NCI-H1694 treated with DMSO at 0.1 percent for 48 hours (cell line): ENCODE results near the gene ACTL8.

Source experiments
- DNase-seq: peaks from one replicate; lab custom pipeline; 2025; lab: John Stamatoyannopoulos, UW

Gene ACTL8

DNA sequence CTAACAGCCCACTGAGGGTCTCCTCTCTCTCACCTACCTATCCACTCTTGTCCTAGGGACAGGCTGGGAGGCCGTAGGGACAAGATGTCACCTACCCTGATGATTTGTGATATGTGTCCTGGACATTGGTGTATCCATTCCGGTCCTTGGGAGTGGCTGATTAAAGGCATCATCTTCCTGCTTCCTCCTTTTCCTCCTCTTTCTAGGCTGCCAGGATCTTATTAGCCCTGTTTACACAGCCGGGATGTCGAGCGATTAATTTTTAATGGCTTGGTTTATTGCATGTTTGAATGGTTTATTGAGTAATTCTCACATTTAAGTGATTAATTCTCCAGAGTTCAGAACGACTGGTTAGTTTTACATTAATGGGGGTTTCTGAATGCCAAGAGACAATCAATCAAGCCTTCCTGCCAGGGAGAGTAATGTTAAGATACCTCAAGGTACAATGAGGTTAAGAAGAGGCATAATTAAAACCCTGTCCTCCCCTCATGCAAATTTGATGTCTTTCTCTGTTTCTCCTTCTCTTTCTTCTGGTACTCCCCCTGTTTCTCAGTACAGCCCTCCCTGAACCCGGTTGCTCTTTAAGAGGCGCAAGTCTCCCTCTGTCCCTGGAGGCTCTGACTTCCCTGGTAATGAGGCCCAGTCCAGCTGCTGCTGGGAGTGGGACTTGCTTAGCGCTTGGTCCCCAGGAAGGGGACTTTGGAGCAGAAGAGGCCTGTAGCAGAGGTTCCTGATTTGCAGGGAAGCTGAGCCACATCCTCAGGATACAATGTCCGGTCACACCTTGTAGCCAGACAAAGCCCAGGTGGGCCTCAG, 50.9 kb downstream of the ACTL8 start:
- no peak for DNase-seq

DNA sequence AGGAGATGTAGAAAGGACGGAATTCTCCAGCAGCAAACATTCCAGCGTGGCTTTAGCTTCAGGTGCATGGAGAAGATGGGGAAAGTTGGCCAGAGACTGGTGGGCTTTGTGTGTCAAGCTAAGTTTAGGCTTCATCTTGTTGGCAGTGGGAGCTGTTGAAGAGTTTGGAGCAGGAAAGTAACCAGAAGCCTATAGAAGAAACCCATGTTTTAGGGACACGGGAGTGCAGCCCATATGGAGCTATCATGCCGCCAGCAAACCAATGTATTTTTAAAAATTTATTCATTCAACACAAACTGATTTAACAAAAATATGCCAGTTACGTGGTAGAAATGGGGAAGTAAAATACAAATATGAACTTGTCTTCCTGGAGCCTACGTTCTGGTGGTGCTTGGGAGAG, 53.7 kb downstream of the ACTL8 start:
- no peak for DNase-seq

DNA sequence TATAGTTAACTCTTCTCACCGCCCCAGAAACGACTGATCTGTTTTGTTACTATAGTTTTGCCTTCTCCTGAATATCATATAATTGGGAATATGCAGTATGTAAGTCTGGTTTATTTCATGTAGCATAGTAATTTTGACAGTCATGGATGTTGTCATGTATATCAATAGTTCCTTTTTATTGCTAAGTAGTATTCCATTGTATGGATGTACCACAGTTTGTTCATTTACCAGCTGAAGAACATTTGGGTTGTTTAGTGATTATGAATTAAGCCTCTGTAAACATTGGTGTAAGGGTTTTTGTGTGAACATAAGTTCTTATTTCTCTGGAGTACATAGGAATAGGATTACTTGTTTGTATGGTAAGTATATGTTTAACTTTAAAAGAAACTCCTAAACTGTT, 55.5 kb downstream of the ACTL8 start:
- DNase-seq = no peak

DNA sequence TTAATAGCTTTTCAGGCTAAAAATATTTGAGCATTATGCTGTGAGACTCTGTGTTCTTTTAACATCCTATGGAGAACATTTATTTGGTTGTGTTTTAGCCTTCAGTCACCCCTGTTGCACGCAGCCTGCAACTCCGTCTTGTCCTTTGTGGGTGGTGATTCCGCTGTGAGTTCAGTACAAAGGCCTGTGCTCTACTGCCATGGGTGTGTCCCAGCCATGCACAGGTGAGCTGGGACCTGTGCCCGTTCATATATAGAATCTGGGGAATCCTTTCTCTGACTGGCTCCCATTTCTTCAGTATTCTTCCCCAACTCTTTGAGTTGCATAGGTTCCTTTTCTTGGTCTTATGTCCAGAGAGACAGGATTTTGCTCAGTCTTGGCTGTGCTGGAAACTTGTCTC, 61.4 kb downstream of the ACTL8 start:
- DNase-seq = no peak

DNA sequence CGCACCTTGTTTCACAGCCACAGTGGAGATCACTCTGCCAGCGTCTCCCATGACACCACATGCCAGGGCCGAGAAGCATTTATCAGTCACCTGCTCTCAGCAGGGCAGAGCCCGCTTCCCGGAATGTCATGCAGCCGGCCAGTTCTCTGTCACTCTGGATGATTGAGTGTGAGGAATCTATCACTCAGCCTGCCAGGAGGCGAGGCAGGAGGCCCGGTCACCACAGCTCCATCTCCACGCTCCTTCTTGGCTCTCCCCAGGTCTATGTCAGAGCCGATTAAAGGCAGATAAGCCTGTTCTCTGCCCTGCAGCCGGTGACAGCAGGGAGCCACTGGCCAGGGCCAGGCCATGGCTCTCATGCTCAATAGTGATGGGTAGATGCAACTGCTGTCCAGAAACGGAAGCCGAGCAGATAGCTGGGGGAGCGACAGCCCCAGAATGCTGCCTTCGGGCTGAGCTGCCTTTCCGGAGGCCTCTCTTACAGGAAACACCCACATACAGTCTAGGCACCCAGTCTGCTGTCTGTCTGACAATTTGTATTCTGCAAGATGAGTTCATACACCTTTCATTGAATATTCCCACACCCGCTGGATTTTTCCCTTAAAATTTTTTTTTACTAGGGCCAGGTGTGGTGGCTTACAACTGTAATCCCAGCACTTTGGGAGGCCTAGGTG, 64.1 kb downstream of the ACTL8 start:
- no peak for DNase-seq

DNA sequence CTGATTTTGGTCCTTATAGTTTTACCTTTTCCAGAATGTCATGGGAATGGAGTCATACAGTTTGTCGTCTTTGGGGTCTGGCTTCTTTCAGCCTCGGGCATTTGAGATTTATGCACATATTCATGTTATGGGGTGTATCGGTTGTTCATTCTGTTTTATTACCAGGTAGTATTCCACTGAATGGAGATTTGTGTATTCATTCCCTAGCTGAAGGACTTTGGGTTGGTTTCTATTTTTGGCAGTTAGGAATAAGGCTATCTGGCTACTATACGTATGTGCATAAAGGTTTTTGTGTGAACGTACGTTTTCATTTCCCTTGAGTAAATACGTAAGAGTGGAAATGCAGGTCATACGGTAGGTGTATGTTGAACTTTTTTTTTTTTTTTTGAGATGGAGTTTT, 65.1 kb downstream of the ACTL8 start:
- no peak for DNase-seq

DNA sequence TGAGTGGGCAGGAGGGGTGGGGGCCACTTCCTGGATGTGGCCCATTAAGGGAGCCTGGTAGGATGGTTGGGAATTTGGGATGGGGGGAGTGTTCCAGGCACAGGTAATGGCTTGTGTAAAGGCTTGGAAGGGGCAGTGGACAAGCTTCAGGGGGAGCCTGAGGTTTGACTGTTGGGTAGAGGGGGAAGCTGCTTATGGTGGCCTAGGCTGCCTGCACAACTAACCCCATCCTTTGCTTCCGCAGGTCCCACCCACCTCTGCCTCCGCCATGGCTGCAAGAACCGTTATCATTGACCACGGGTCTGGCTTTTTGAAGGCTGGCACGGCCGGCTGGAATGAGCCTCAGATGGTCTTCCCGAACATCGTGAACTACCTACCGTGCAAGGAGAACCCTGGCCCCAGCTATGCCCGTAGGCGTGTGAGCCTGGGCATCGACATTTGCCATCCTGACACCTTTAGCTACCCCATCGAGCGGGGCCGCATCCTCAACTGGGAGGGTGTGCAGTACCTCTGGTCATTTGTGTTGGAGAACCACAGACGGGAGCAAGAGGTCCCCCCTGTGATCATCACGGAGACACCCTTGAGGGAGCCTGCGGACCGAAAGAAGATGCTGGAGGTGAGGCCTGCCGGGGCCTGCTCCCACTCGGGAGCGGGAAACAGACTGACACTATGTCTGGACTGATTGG, 67.8 kb downstream of the ACTL8 start:
- DNase-seq = no peak

DNA sequence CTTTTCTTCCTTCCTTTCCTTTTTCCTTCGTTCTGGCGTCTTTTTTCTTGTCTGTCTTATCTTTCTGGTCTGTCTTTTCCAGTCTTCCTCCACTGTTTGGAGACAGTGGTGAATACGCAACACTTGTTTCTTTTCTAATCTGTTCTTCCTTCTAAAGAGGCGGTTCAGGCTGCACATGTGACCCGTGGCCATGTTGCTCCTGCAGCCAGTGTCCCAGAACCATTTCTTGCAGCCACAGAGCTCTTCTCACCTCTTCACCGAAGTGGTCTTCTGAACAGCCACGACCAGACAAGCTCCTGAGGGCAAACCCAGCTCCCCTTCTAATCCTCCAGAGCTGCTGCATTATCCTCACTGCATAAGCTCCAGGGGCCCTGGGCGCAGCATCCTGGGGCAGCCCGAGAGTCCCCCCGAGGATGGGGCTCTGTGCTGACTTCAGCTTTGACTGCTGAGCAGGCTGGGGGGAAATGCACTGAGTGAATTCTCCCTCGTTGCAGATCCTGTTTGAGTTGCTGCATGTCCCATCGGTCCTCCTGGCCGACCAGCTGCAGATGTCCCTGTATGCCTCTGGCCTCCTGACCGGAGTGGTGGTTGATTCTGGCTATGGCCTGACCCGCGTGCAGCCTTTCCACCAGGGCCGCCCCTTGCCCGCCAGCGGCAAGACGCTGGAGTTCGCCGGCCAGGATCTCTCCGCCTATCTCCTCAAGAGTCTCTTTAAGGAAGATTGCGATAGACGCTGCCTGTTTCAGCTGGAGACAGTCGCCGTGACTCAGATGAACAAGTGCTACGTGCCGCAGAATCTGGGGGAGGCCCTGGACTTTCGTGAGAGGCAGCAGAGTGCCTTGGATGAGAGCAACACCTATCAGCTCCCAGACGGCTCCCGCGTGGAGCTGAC, 70.4 kb downstream of the ACTL8 start:
- DNase-seq = no peak

DNA sequence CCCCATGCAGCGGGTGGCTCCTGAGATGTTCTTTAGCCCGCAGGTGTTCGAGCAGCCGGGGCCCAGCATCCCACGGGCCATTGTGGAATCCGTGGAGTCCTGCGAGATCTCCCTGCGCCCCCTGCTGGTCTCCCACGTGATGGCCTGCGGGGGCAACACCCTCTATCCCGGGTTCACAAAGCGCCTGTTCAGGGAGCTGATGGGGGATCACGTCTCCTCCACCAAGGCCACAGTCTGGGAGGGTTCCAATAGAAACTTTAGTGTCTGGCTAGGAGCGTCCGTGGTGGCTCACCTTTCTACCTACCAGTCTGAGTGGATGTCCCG, 71.0 kb downstream of the ACTL8 start:
- DNase-seq = no peak

DNA sequence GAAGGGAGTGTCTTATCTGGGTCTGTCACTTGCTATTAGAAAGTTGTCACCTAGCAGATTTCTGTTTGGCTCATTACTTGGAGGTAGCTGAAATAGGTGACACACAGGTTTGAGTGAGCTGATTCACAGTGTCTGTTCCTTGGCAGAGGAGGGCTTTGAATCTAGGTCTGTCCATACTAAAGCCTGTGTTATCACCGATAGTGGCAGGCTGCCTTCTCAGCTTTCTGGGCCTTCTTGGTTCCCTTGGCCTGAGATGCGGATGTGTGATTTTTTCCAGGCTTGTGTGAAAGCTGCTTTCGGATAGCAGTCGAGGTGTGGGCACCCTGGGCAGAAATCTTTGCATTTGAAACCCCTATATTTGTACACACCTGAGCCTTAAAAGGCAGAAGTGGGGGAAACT, 73.9 kb downstream of the ACTL8 start:
- DNase-seq = no peak

DNA sequence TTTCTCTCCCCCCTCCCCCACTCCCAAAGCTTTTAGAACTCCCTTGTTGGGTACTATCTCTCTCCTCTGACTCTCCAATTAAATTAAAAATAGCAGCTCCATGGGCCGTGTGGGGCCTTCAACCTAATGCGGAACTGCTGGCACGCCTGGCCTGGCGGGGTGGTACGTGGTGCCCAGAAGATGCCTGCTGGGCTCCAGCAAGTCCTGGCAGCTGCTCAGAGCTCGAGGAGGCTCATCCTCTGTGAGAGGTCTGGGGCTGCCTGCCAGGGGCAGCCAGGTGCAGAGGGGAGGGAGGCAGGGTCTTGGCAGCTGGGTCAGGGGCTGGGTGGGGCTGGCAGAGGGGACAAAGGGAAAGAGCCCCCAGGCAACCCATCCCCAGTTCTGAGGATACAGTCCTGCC, 74.4 kb downstream of the ACTL8 start:
- DNase-seq = peak; percentile 73

DNA sequence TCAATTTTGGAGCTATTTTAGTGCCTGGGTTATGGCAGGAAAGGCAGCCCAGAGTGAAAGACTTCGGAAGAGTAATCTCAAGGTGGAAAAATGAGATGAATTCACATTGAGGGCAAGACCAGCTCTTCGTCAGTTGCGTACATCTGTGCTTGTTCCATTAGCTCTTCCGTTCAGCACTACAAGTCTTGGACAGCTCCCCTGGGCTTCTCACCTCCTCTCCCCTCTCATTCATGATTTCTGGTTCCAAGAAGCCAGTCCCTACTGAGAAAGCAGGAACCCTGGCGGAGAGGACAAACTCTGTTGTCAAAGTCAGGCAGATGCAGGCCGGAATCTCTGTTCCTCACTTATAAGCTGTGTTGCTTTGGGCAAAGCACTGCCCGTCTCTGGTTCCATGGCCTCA, 76.5 kb downstream of the ACTL8 start:
- DNase-seq = no peak

DNA sequence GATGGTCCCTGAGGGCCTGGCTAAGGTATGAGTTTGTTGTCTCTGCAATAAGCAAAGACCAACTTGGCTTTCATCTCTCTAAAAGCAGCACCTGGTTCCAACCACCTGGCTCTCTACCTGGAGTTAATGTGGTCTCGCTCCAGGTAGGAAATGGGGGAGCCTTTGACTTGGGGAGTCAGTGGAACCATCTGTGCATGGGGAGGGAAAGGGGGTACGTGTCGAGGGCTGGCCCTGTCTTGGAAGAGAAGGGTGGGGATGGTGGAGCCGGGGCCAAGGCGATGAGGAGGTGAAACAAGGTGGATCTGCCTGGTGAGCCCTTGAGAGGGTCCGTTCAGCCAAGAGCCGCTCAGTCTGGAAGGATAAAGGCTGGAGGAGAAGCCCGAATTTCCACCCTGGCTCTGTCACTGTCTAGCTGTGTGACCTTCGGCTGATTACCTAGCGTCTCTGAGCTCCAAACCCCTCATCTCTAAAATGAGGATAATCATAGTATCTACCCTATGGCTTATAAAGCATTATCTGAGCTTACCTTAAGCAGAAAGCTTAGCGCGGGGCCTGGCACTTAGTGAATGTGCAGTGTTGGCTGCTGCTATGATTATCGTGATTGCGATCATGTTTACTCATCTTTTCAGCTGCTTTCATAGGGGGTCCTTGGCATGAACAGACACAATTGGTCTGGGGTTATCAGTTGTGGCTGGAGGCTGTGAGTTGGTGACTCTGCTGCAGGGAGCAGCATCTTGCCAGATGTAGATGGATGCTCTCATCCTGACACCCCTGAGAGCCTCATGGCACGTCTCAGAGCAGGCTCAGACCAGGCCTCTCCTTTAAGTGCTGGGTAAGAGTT, 78.7 kb downstream of the ACTL8 start:
- no peak for DNase-seq

DNA sequence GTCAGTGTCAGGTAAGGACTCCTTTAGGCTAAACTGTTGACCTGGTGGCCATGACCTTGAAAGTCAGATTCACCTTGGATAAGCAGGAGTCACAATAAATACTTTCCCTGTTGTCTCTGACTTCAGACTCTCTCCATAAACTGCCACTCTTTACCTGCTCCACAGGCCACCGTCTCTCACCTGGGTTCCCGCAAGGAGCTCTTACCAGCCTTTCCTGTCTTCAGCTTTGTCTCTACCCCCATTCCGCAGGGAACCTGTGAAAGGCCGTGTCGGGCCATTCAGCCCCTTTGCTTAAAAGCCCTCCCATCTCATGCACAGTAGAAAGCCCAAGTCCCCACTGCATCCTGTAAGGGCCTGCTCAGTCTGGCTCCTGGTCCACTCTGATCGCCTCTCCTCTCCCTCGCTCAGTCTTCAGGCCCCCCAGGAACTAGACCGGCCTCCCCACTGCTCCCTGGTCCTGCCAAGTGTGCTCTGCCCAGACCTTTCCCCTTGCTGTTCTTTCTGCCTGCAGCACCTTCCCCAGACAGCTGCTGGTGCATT, 79.5 kb downstream of the ACTL8 start:
- DNase-seq = no peak

DNA sequence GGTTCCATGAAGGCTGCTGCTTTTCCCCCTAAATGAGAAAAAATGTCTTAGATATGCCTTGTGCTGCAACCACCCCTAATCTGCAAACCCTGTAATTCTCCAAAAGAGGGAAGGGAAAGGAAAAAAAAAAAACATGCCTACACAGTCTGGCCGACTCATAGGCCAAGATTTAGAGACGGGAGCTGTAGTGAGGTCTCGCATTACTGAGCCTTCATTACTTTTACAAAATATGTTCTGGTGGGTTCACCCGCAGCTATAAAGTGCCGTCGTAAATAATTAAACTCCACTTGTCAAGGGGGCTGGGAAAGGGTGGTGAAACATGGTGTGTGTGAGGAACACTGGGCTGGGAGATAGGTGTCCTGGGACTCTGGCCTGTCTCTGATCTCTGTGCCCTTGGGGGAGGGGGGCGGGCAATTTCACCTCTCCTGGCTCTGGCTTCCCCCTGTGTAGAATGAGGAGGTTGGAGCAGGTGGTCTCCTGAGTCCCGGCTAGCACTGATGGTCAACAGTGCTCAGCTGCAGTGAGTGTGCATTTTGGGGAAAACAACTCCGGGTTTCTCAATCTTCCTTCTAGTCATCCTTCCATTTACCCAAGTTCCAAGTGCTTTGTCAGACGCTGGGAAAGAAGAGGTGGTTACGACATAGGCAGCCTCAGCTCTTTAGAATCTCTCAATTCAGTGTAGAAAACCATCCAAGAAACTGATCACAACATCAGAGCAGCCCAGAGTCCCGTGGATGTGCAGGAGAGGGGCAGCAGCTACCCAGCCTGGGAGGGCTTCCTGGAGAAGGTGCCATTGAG, 82.3 kb downstream of the ACTL8 start:
- no peak for DNase-seq

DNA sequence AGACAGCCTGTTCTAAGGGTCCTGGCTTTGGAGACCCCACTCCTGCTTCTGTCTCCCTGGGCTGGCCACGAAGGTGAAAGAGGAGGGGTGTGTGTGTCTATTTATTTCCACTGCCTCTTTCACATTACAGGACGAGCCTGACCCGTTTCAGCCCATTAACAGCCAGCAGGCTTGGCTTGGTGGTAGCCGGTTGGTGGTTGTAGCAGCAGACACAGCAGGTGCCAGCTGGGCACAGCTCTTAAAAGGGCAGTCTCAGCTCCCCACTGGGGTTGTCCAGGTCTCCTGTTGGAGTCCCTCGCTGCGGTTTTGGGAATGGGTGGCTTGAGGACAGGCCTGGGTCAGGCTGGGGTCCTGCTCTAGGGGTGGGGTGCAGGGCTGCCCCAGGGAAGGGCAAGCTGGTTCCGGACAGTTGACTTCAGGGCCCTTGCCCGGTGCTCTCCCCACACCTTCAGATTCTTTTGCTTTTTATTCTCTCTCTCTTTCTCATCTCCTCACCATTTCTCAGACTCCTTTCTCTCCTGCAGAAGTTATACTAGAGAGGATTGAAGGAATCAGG, 84.6 kb downstream of the ACTL8 start:
- DNase-seq = no peak

DNA sequence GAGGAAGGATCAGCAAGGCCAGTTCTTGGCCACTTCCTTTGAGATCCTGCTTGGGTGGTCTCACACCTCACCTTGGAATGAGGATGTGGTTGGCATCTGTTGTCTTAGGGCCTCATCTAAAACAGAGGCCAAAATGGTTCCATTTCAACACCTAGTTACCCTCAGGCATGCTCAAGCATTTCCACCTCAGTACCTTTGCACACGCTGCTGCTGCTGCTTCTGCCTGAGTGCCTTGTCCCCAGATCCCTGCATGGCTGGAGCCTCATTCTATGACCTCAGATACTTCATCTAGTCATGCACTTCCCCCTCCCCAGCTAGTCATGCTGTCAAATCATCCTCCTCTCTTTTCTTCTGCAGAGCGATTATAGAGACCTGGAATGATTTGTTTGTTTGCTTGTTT, 86.8 kb downstream of the ACTL8 start:
- no peak for DNase-seq

DNA sequence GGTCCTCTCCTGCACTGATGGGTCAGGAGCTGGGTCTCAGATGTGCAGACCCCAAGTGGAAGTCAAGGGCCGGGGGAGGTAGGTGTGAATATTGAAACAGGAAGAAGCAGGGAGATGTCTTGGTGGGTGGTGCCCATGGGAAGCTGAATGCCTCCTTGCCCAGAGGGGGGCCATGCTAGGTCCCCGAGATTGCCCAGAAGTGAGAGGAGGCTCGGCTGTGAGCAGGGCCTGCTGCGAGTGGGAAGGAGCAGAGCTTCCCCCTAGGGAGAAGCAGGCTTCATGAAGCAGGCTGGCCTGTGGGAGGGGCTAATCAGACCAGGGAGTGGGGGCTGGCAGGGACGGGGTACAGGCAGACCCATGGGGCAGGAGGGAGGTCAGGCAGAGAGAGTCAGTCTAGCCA, 87.6 kb downstream of the ACTL8 start:
- DNase-seq = no peak

DNA sequence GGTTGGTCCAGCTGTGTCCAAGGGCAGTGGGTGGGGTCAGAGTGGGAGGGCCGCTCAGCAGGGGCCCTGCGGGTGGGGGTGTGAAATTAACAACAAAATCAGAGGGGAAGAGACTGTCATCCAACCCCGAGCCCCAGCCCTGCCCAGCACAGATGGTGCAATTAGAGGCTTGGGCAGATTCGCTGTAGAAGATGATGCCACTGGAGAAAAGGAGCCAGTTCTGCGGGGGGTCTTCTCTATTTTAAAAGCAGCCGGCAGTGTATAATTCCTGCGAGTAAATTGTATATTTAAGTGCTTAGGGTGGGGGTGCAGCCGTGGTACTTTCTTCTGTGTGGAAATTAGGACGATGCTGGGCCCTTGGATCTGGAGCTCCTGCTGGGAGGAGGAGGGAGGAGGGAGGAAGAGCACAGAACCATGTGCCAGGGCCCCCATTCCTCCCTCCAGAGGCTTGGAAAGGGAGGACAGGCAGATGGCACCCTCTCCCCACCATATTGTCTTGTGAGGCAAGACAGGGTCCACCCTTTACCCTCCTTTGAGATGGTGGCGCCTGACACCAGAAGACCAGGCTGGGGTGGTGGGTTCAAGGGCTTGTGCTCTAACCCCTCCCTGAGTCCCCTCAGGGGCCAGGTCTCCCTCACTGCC, 89.2 kb downstream of the ACTL8 start:
- DNase-seq = peak; percentile 74
